ENCODE measurements around the gene C1D. TPM values are rescaled to one million over a fixed set of nuclear protein-coding genes. Genes with fewer than 3 reads are reported as not detected.

The C1D gene
- total and polyA plus RNA-seq, 10 donors: 15.2 to 50.5 (median 25.2) TPM

DNA sequence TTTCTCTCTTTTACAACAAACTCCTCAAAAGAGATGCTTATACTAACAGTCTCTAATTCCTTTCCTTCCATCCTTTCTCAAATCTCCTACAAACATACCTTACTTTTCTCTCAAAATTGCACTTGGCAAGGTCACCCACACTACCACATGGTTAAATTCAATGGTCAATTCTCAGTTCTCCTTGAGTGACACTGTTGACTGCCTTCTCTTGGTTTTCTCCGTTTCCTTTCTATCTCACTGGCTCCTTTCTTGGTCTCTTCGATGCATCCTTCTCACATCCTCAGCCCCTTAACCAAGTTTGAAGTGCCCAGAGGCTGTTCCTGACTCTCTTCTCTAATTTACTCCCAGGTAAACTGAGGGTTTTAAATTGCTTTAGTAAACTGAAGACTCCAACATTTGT lies 12.5 kb downstream of the C1D start:
- no peak for DNase-seq
- 83 to 97% (median 85%) methylated on average over 2 of the region's 2 CpGs for WGBS, 5 donors
- no peak overlapping the region for H3K4me3 ChIP-seq
- peaks cover 0 to 35% (median 3%) of the 10 kb centered on the region in 6 donors for H3K36me3 ChIP-seq
- no peaks in the 10 kb centered on the region for H3K27me3 ChIP-seq (replicated peaks in 1 of 7)
- peaks cover 0 to 51% (median 11%) of the 10 kb centered on the region in 6 donors for H3K4me1 ChIP-seq
- TF ChIP-seq POLR2A (IDR thresholded peaks at IDR 0.05): no peak
- TF ChIP-seq POLR2AphosphoS5 (IDR thresholded peaks at IDR 0.05): no peak
- TF ChIP-seq, protein P1, sequence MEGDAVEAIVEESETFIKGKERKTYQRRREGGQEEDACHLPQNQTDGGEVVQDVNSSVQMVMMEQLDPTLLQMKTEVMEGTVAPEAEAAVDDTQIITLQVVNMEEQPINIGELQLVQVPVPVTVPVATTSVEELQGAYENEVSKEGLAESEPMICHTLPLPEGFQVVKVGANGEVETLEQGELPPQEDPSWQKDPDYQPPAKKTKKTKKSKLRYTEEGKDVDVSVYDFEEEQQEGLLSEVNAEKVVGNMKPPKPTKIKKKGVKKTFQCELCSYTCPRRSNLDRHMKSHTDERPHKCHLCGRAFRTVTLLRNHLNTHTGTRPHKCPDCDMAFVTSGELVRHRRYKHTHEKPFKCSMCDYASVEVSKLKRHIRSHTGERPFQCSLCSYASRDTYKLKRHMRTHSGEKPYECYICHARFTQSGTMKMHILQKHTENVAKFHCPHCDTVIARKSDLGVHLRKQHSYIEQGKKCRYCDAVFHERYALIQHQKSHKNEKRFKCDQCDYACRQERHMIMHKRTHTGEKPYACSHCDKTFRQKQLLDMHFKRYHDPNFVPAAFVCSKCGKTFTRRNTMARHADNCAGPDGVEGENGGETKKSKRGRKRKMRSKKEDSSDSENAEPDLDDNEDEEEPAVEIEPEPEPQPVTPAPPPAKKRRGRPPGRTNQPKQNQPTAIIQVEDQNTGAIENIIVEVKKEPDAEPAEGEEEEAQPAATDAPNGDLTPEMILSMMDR (IDR thresholded peaks at IDR 0.05 in 8 of 11, conservative IDR thresholded peaks at IDR 0.05 in 3 of 11): no peak
- H3K27ac ChIP-seq: no peak overlapping the region
- intact Hi-C loops (cut with DNase I; ENCODE audit: low total_unique reads): no loop called here
- no peaks in the 10 kb centered on the region for H3K9me3 ChIP-seq

DNA sequence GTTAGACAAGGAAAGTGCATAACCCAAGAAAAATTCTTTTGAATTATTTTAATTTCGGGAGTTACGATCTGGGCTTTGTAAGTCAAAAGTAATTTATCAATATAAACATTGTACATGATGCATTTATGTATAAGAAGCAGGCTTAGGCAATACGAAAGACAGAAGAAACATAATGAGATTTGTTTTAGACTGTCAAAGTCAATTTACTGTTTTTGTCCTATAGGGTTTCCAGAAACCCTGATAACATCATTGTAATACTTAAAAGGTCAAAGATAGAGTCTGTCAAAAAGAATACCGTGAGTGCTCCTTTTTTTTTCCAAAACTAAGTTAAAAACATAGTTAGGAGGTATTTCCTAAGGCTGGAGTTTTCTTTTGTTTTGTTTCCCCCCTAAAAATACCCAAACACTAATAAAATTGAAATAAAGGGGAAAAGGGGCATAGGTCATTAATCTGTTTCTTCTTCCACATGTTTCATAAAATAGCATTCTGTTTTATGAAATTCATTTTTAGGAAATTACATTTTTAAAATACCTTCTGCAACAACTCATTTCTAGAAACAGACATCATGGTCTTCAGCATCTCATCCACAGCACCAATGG lies 16.1 kb downstream of the C1D start:
- WGBS, 5 donors: 78 to 91% (median 83%) methylated on average over 4 of the region's 4 CpGs
- TF ChIP-seq POLR2AphosphoS5 (IDR thresholded peaks at IDR 0.05) (no peak), POLR2A (IDR thresholded peaks at IDR 0.05) (no peak)
- TF ChIP-seq, protein P1 (IDR thresholded peaks at IDR 0.05 in 8 of 11, conservative IDR thresholded peaks at IDR 0.05 in 3 of 11): no peak
- Histone ChIP-seq H3K4me3 (no peak overlapping the region), H3K36me3 (peaks cover 0 to 55% (median 8%) of the 10 kb centered on the region in 6 donors), H3K4me1 (peaks cover 0 to 18% (median 2%) of the 10 kb centered on the region in 6 donors), H3K27ac (no peak overlapping the region), H3K27me3 (replicated peaks in 1 of 7) (no peaks in the 10 kb centered on the region), H3K9me3 (no peaks in the 10 kb centered on the region)
- intact Hi-C loops (cut with DNase I; ENCODE audit: low total_unique reads): no loop called here
- DNase-seq: no peak

DNA sequence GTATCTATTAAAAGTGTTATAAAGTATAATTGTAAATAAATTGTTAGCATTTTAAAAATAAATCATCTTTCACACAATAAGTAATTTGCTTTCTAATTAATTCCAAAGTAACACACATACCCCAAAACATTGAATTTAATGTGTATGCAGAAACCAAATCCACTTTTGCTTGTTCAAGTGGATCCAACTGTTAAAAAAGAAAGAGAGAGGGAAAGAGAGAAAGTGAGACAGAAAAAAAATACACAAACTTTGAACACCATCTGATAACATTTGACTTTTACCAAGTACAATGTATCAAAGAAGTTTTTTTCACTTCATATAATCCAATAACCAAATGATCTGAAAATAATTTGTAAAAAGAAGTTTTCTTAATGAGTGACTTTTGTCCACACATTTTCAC lies 16.6 kb downstream of the C1D start:
- DNase-seq: no peak
- no peak for TF ChIP-seq POLR2AphosphoS5 (IDR thresholded peaks at IDR 0.05)
- TF ChIP-seq, protein P1 (IDR thresholded peaks at IDR 0.05 in 8 of 11, conservative IDR thresholded peaks at IDR 0.05 in 3 of 11): no peak
- no peak for TF ChIP-seq POLR2A (IDR thresholded peaks at IDR 0.05)
- Histone ChIP-seq H3K4me1 (peaks cover 0 to 18% (median 2%) of the 10 kb centered on the region in 6 donors), H3K27ac (no peak overlapping the region), H3K36me3 (peaks cover 0 to 60% (median 10%) of the 10 kb centered on the region in 6 donors), H3K4me3 (no peak overlapping the region), H3K27me3 (replicated peaks in 1 of 7) (no peaks in the 10 kb centered on the region), H3K9me3 (no peaks in the 10 kb centered on the region)
- intact Hi-C loops (cut with DNase I; ENCODE audit: low total_unique reads): no loop called here

DNA sequence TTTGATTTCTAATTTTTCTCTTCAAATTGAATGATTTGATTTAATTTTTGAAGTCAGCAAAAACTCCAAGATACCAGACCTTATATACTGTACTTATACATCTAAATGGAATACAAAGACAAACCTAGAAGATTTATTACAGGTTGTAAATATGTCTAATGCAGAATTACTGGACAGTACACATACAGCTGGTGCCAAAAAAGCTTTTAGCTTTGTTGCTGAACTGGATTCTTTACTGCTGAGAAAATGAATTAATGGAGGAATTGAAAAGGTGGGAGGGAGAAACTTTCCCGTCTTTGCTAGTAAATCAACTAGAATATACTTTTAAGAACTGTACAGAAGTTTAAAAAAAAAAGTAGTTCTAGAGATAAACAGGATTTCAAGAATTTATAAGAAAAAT lies 17.5 kb downstream of the C1D start:
- H3K9me3 ChIP-seq: no peaks in the 10 kb centered on the region
- TF ChIP-seq POLR2AphosphoS5 (IDR thresholded peaks at IDR 0.05): no peak
- TF ChIP-seq, protein P1 (IDR thresholded peaks at IDR 0.05 in 8 of 11, conservative IDR thresholded peaks at IDR 0.05 in 3 of 11): no peak
- no peak for TF ChIP-seq POLR2A (IDR thresholded peaks at IDR 0.05)
- no peaks in the 10 kb centered on the region for H3K27me3 ChIP-seq (replicated peaks in 1 of 7)
- no peak overlapping the region for H3K4me3 ChIP-seq
- DNase-seq: no peak
- intact Hi-C loops (cut with DNase I; ENCODE audit: low total_unique reads): no loop called here
- peaks cover 0 to 60% (median 10%) of the 10 kb centered on the region in 6 donors for H3K36me3 ChIP-seq
- no peak overlapping the region for H3K27ac ChIP-seq
- H3K4me1 ChIP-seq: peaks cover 0 to 14% (median 0%) of the 10 kb centered on the region in 6 donors
- 91 to 100% (median 94%) methylated on average over 1 of the region's 1 CpG for WGBS, 5 donors

All from spleen (tissue), 11 donors.